OCI-LY1 (cell line): ENCODE data around the gene SLC26A8.

ENCODE experiments used
- H2AFZ ChIP-seq: fragments of 200-600 bp; sonication (generic), shearing (Covaris generic); 2 replicates; pipeline ENCODE4 v1.6.0; 2014; ENCODE audit warnings: antibody characterized with exemption, mild to moderate bottlenecking, low read length
- H3F3A ChIP-seq: fragments of 200-600 bp; sonication (generic), shearing (Covaris generic); 2 replicates; pipeline ENCODE4 v1.6.0; 2014; ENCODE audit warnings: mild to moderate bottlenecking, antibody characterized with exemption, low read length, moderate library complexity; ENCODE audit not compliant: insufficient read depth
- H3K27ac ChIP-seq: fragments of 200-600 bp; sonication (generic); 2 replicates; pipeline ENCODE4 v1.5.1; 2014; ENCODE audit warnings: low read length, mixed run types, mild to moderate bottlenecking, low read depth; ENCODE audit not compliant: poor library complexity, severe bottlenecking
- H3K27me3 ChIP-seq: fragments of 200-600 bp; sonication (generic); 2 replicates; pipeline ENCODE4 v1.6.0; 2014; ENCODE audit warnings: antibody characterized with exemption, mild to moderate bottlenecking, low read length, moderate library complexity; ENCODE audit not compliant: insufficient read depth
- H3K36me3 ChIP-seq: fragments of 200-600 bp; sonication (generic); 2 replicates; pipeline ENCODE4 v1.6.1; 2014; ENCODE audit warnings: mild to moderate bottlenecking, antibody characterized with exemption, low read length, moderate library complexity, mixed read lengths; ENCODE audit not compliant: insufficient read depth
- H3K4me1 ChIP-seq: fragments of 200-600 bp; sonication (generic); 2 replicates; pipeline ENCODE4 v1.5.1; 2014; ENCODE audit warnings: mild to moderate bottlenecking, low read length, moderate library complexity; ENCODE audit not compliant: insufficient read depth, severe bottlenecking
- H3K4me2 ChIP-seq: fragments of 200-600 bp; sonication (generic), shearing (Covaris generic); 2 replicates; pipeline ENCODE4 v1.6.1; 2014; ENCODE audit warnings: low read length
- H3K4me3 ChIP-seq: fragments of 200-600 bp; sonication (generic); 2 replicates; pipeline ENCODE4 v1.5.1; 2014; ENCODE audit warnings: low read length, low read depth, mild to moderate bottlenecking, mixed read lengths; ENCODE audit not compliant: poor library complexity, severe bottlenecking
- H3K79me2 ChIP-seq: fragments of 200-600 bp; shearing (Covaris generic); 2 replicates; pipeline ENCODE4 v1.6.1; 2016; ENCODE audit warnings: mixed run types, low read length, mixed read lengths; ENCODE audit not compliant: insufficient read depth
- H3K9ac ChIP-seq: fragments of 200-600 bp; sonication (generic), shearing (Covaris generic); 2 replicates; pipeline ENCODE4 v1.6.1; 2014; ENCODE audit warnings: mild to moderate bottlenecking, low read length, mixed read lengths
- H3K9me2 ChIP-seq: fragments of 200-600 bp; sonication (generic), shearing (Covaris generic); 2 replicates; pipeline ENCODE4 v1.6.1; 2014; ENCODE audit warnings: low read depth, mild to moderate bottlenecking, low read length, mixed read lengths
- H3K9me3 ChIP-seq: fragments of 200-600 bp; shearing (Covaris generic); 2 replicates; pipeline ENCODE4 v1.6.1; 2014; ENCODE audit warnings: low read length, mixed read lengths
- H4K20me1 ChIP-seq: fragments of 200-600 bp; sonication (generic), shearing (Covaris generic); 2 replicates; pipeline ENCODE4 v1.6.0; 2016; ENCODE audit warnings: mild to moderate bottlenecking, low read length; ENCODE audit not compliant: insufficient read depth
- EZH2 ChIP-seq: fragments of 200-600 bp; sonication (generic), shearing (Covaris generic); IDR thresholded peaks from 2 replicates; pipeline ENCODE4 v1.8.0; 2017; ENCODE audit warnings: borderline replicate concordance, mixed run types, mild to moderate bottlenecking, antibody characterized with exemption, low read length, moderate library complexity, mixed read lengths
- TF ChIP-seq, protein P1 (sequence below): fragments of 200-600 bp; sonication (generic), shearing (Covaris generic); IDR thresholded peaks from 2 replicates; pipeline ENCODE4 v1.5.1; 2017; ENCODE audit warnings: mild to moderate bottlenecking, antibody characterized with exemption, low read length, moderate library complexity, mixed read lengths

SLC26A8 gene

DNA sequence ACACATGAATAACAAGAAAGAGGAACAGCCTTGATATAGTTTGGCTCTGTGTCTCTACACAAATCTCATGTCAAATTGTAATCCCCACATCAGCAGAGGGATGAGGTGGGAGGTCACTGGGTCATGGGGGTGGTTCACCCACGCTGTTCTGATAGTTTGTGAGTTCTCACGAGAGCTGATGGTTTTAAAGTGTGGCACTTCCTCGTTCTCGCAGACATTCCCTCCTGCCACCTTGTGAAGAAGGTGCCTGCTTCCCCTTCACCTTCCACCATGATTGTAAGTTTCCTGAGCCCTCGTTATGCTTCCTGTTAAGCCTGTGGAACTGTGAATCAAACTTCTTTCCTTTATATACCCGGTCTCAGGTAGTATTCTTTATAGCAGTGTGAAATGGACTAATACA is 116.7 kb downstream of the SLC26A8 start:
- Histone ChIP-seq H3K36me3 (peaks cover 93% of the 10 kb centered on the region), H3K27ac (no peak overlapping the region), H3K9me2 (no peaks in the 10 kb centered on the region), H3K4me2 (no peak overlapping the region), H3K79me2 (peaks cover 68% of the 10 kb centered on the region), H2AFZ (no peak overlapping the region), H3F3A (no peaks in the 10 kb centered on the region), H3K27me3 (no peaks in the 10 kb centered on the region), H3K9me3 (peaks cover 25% of the 10 kb centered on the region), H3K9ac (no peak overlapping the region), H4K20me1 (no peaks in the 10 kb centered on the region), H3K4me3 (no peak overlapping the region), H3K4me1 (no peaks in the 10 kb centered on the region)
- TF ChIP-seq EZH2: no peak
- TF ChIP-seq, protein P1, sequence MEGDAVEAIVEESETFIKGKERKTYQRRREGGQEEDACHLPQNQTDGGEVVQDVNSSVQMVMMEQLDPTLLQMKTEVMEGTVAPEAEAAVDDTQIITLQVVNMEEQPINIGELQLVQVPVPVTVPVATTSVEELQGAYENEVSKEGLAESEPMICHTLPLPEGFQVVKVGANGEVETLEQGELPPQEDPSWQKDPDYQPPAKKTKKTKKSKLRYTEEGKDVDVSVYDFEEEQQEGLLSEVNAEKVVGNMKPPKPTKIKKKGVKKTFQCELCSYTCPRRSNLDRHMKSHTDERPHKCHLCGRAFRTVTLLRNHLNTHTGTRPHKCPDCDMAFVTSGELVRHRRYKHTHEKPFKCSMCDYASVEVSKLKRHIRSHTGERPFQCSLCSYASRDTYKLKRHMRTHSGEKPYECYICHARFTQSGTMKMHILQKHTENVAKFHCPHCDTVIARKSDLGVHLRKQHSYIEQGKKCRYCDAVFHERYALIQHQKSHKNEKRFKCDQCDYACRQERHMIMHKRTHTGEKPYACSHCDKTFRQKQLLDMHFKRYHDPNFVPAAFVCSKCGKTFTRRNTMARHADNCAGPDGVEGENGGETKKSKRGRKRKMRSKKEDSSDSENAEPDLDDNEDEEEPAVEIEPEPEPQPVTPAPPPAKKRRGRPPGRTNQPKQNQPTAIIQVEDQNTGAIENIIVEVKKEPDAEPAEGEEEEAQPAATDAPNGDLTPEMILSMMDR: no peak

DNA sequence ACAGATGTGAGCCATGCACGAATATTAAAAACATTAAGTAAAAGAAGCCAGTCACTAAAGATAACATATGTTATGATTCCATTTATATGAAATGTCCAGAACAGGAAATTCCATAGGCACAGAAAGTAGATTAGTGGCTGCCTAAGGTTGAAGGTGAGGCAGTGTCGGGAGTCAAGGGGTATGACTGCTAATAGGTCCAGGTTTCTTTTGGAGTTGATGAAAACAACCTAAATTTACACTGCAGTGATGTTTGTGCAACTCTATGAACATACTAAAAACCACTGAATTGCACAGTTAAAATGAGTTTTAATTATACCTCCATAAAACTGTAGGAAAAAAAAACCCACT is 118.0 kb downstream of the SLC26A8 start:
- Histone ChIP-seq H3K4me3 (no peak overlapping the region), H3K4me1 (no peaks in the 10 kb centered on the region), H3F3A (no peaks in the 10 kb centered on the region), H3K9ac (no peak overlapping the region), H2AFZ (no peak overlapping the region), H3K4me2 (no peak overlapping the region), H3K9me3 (peaks cover 25% of the 10 kb centered on the region), H3K27me3 (no peaks in the 10 kb centered on the region), H3K27ac (no peak overlapping the region), H3K79me2 (peaks cover 69% of the 10 kb centered on the region), H3K9me2 (no peaks in the 10 kb centered on the region), H4K20me1 (no peaks in the 10 kb centered on the region), H3K36me3 (peaks cover 91% of the 10 kb centered on the region)
- TF ChIP-seq, protein P1: no peak
- no peak for TF ChIP-seq EZH2

DNA sequence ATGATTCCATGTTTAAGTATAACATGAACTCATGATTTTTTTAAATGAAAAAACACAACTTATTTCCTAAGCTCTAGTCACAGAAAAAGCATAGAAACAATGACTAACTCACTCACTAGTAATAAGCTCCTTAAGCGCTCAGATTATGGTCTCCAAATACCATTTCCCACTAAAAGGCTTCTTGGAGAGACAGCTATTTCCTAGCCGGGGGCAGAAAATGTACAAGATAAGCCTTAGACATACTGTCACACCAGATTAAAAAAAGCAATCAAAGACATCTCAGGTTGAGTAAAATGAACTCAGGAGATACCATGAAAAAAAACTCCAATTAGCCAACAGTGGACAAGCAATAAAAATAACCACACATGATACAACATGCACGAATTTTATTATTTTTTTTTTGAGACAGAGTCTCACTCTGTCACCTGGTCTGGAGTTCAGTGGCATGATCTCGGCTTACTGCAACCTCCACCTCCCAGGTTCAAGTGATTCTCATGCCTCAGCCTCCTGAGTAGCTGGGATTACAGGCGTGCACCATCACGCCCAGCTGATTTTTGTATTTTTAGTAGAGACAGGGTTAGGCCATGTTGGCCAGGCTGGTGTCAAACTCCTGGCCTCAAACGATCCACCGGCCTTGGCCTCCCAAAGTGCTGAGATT is 118.5 kb downstream of the SLC26A8 start:
- H3K4me2 ChIP-seq: no peak overlapping the region
- H3K9me3 ChIP-seq: peaks cover 23% of the 10 kb centered on the region
- no peaks in the 10 kb centered on the region for H3K4me1 ChIP-seq
- H2AFZ ChIP-seq: no peak overlapping the region
- TF ChIP-seq, protein P1: no peak
- no peak for TF ChIP-seq EZH2
- H3K9me2 ChIP-seq: no peaks in the 10 kb centered on the region
- H3K4me3 ChIP-seq: no peak overlapping the region
- H3K9ac ChIP-seq: no peak overlapping the region
- H3K27me3 ChIP-seq: no peaks in the 10 kb centered on the region
- no peaks in the 10 kb centered on the region for H4K20me1 ChIP-seq
- H3K27ac ChIP-seq: no peak overlapping the region
- no peaks in the 10 kb centered on the region for H3F3A ChIP-seq
- H3K36me3 ChIP-seq: peaks cover 91% of the 10 kb centered on the region
- H3K79me2 ChIP-seq: peaks cover 74% of the 10 kb centered on the region
